Measurements from ENCODE around the gene DZIP1L.

The DZIP1L gene

GRCh38 chr3:138140940-138141339 lies 25.5 kb upstream of the DZIP1L start:
- no peak overlapping the region for H3K4me3 ChIP-seq (replicated peaks in 1 of 2; ENCODE audit: low read depth in 2 of 2, low read length in 2 of 2)
- no peak for TF ChIP-seq CTCF (IDR thresholded peaks at IDR 0.05; ENCODE audit: low read depth, low read length)
- DNase-seq (ENCODE audit: low read depth in 2 of 2): no peak

- TF ChIP-seq CTCF (IDR thresholded peaks at IDR 0.05; ENCODE audit: low read depth, low read length): no peak
- no peak overlapping the region for H3K4me3 ChIP-seq (replicated peaks in 1 of 2; ENCODE audit: low read depth in 2 of 2, low read length in 2 of 2)
- DNase-seq (ENCODE audit: low read depth in 2 of 2): no peak
These were observed 24.3 kb upstream of the DZIP1L start for GRCh38 chr3:138139691-138140090.

- no peak for DNase-seq (ENCODE audit: low read depth in 2 of 2)
- no peak overlapping the region for H3K4me3 ChIP-seq (replicated peaks in 1 of 2; ENCODE audit: low read depth in 2 of 2, low read length in 2 of 2)
- no peak for TF ChIP-seq CTCF (IDR thresholded peaks at IDR 0.05; ENCODE audit: low read depth, low read length)
These were observed 22.5 kb upstream of the DZIP1L start for GRCh38 chr3:138137861-138138260.

- no peak for TF ChIP-seq CTCF (IDR thresholded peaks at IDR 0.05; ENCODE audit: low read depth, low read length)
- DNase-seq (ENCODE audit: low read depth in 2 of 2): no peak
- H3K4me3 ChIP-seq (replicated peaks in 1 of 2; ENCODE audit: low read depth in 2 of 2, low read length in 2 of 2): no peak overlapping the region
These were observed 20.8 kb upstream of the DZIP1L start for GRCh38 chr3:138136201-138136600.

GRCh38 chr3:138135833-138136194 lies 20.4 kb upstream of the DZIP1L start:
- no peak for TF ChIP-seq CTCF (IDR thresholded peaks at IDR 0.05; ENCODE audit: low read depth, low read length)
- H3K4me3 ChIP-seq (replicated peaks in 1 of 2; ENCODE audit: low read depth in 2 of 2, low read length in 2 of 2): no peak overlapping the region
- DNase-seq (ENCODE audit: low read depth in 2 of 2): no peak

- DNase-seq (ENCODE audit: low read depth in 2 of 2): no peak
- TF ChIP-seq CTCF (IDR thresholded peaks at IDR 0.05; ENCODE audit: low read depth, low read length): no peak
- no peak overlapping the region for H3K4me3 ChIP-seq (replicated peaks in 1 of 2; ENCODE audit: low read depth in 2 of 2, low read length in 2 of 2)
These were observed 19.9 kb upstream of the DZIP1L start for GRCh38 chr3:138135146-138135832.

- no peak for DNase-seq (ENCODE audit: low read depth in 2 of 2)
- no peak for TF ChIP-seq CTCF (IDR thresholded peaks at IDR 0.05; ENCODE audit: low read depth, low read length)
- H3K4me3 ChIP-seq (replicated peaks in 1 of 2; ENCODE audit: low read depth in 2 of 2, low read length in 2 of 2): no peak within 1 kb of the TSS
These were observed 16.8 kb upstream of the DZIP1L start, which contains the start of gene A4GNT for GRCh38 chr3:138132239-138132638. Gene A4GNT (minus strand): TSS chr3:138132390. CDS start chr3:138131256, 1,134 bp downstream.

Measured in cardiac fibroblast (primary cell).